ENCODE data around the gene CTLA4.

DNA sequence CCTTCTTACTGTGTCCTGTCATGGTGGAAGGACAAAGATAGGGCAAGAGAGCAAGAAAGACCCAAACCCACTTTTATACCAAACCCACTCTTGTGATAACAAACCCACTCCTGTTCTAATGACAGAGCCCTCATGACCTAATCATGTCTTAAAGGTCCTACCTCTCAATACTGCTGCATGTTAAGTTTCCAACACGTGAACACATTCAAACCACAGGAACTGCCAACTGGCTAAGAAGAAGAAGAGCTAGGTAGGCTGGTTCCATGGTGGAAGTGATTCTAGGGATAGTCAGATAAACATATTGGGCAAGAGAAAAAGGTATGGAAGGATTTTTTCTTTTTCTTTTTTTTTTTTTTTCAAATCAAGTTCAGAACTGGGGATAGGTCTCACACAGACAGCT, 22.0 kb downstream of the CTLA4 start:
- TF ChIP-seq POLR2A (IDR thresholded peaks at IDR 0.05): no peak
- TF ChIP-seq CTCF (IDR thresholded peaks at IDR 0.05): no peak
- TF ChIP-seq POLR2AphosphoS5 (IDR thresholded peaks at IDR 0.05): no peak
- no peak for TF ChIP-seq EP300 (IDR thresholded peaks at IDR 0.05)
